HepG2 (cell line): ENCODE measurements around the gene HOXD1.

Experiments used
- NFYB ChIP-seq: sonication (generic); formaldehyde crosslinking; IDR thresholded peaks from 2 replicates; pipeline ENCODE4 v1.4.0; 2020; ENCODE audit warnings: missing genetic modification reagents
- POLR2AphosphoS5 ChIP-seq: IDR thresholded peaks from 2 replicates; pipeline ENCODE4 v1.6.1; 2012; ENCODE audit warnings: low read depth, low read length
- REL ChIP-seq: sonication (generic); formaldehyde crosslinking; conservative IDR thresholded peaks from 2 replicates; pipeline ENCODE4 v1.8.0; 2022; ENCODE audit warnings: mild to moderate bottlenecking, missing genetic modification reagents, moderate library complexity
- SMC3 ChIP-seq: IDR thresholded peaks from 2 replicates; pipeline ENCODE4 v1.6.1; 2011; ENCODE audit warnings: low read length, improper control_type of control experiment
- TF ChIP-seq, protein P1 (sequence below): IDR thresholded peaks from 2 replicates; pipeline ENCODE4 v1.6.1; 2016; ENCODE audit warnings: missing genetic modification reagents, missing compliant biosample characterization
- TF ChIP-seq, protein P2 (sequence below): IDR thresholded peaks from 2 replicates; pipeline ENCODE4 v1.6.1; 2016; ENCODE audit warnings: missing compliant biosample characterization, missing genetic modification reagents, borderline replicate concordance

DNA sequence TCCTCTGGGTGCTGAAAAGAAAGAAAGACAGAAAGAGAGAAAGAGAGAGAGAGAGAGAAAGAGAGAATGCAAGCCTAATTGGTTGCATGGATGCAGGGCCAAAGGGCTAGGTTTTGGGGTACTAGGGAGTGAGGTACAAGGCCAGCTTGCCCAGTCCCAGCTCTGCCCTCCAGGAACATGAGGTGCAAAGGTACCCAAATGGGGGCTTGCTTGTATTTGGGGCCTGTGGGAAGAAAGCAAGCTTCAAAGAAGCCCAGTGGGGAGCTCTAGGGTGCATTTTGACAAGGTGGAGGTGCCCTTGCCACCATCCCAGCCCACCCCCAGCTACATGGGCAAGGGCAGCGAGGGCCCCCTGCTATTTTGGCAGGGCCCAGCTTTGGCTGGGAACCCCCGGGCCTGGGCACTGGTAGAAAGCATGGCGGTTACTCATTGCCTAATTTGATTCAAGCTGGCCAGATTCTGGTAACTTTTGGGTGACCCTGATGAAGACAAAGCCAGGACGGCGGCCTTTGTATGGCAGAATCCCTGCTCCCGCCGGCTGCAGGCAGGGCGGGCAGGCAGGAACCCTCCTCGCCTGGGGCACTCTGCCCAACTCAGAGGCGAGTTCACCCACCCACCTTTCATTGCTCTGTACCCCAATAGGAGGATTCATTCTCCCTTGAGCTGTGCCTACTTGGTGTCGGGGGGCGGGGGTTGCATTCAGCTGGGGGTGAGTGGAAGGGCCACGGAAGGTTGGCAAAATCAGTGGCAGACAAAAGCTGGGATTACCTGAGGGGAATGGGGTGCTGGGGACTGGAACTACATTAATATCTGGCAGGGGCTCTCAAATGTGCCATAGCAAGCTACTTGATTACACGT is 37.7 kb upstream of the HOXD1 start:
- TF ChIP-seq, protein P1, sequence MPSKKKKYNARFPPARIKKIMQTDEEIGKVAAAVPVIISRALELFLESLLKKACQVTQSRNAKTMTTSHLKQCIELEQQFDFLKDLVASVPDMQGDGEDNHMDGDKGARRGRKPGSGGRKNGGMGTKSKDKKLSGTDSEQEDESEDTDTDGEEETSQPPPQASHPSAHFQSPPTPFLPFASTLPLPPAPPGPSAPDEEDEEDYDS (CRISPR knock-in tag): no peak
- TF ChIP-seq POLR2AphosphoS5 (no peak), REL (CRISPR knock-in tag) (no peak), SMC3 (no peak), NFYB (CRISPR knock-in tag) (no peak)
- TF ChIP-seq, protein P2, sequence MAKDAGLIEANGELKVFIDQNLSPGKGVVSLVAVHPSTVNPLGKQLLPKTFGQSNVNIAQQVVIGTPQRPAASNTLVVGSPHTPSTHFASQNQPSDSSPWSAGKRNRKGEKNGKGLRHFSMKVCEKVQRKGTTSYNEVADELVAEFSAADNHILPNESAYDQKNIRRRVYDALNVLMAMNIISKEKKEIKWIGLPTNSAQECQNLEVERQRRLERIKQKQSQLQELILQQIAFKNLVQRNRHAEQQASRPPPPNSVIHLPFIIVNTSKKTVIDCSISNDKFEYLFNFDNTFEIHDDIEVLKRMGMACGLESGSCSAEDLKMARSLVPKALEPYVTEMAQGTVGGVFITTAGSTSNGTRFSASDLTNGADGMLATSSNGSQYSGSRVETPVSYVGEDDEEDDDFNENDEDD (CRISPR knock-in tag): no peak
